HepG2 (cell line): ENCODE results near the gene CHID1. TPM values are rescaled to one million over a fixed set of nuclear protein-coding genes. Genes with fewer than 3 reads are reported as not detected.

Experiments used
- ATAC-seq: fragments of 200-7000 bp; cut with Tn5 transposase; 3 replicates; pipeline ENCODE4 v1.9.1; 2020; ENCODE audit warnings: mild to moderate bottlenecking, moderate library complexity
- BruUV-seq: library from RNA; stranded (reverse); fragments of 400-500 nt; replicated peaks from 2 replicates; lab custom pipeline; 2021; lab: Mats Ljungman, UMichigan
- CTCF ChIA-PET: fragments of 300-600 bp; formaldehyde crosslinking; extraction: SDS; loops from one replicate; lab custom pipeline; 2021; ENCODE audit warnings: low total read pairs, inconsistent platforms, low intra/inter-chr PET ratio; lab: Yijun Ruan, JAX
- POLR2A ChIA-PET: fragments of 350-600 bp; sonication (Branson Sonifier 250); formaldehyde crosslinking; loops from one replicate; lab custom pipeline; 2020; ENCODE audit warnings: antibody characterized with exemption, inconsistent platforms; lab: Yijun Ruan, JAX
- DNase-seq: peaks from one replicate; pipeline ENCODE4 v3.0.0-alpha.2; 2015; ENCODE audit warnings: low spot score
- FAIRE-seq: peaks from 3 replicates; lab custom pipeline; 2011; peaks lifted over from hg19 to GRCh38; lab: Jason Lieb, UNC
- H2AFZ ChIP-seq: one replicate; pipeline ENCODE4 v1.6.1; 2011; ENCODE audit warnings: low read length, inconsistent platforms
- H3K27ac ChIP-seq: fragments of 300-600 bp; 3 replicates; pipeline ENCODE4 v1.8.0; 2011; ENCODE audit warnings: mixed run types, mild to moderate bottlenecking, mixed read lengths, low read length, inconsistent platforms; ENCODE audit not compliant: insufficient read depth; ENCODE audit errors: extremely low read length
- H3K27me3 ChIP-seq, 2 experiments: fragments of 200-600 bp in 1 of 2; 2 replicates in 1 of 2; 3 replicates in 1 of 2; pipeline versions ENCODE4 v1.6.0 to v1.8.0; 2011; ENCODE audit warnings: low read length in 2 of 2, mild to moderate bottlenecking in 2 of 2, moderate library complexity in 2 of 2, inconsistent platforms in 1 of 2; ENCODE audit not compliant: insufficient read depth in 2 of 2, control insufficient read depth in 1 of 2
- H3K36me3 ChIP-seq, 2 experiments: fragments of 200-600 bp in 1 of 2; replicated peaks in 1 of 2; 2 replicates in 1 of 2; 3 replicates in 1 of 2; pipeline versions ENCODE4 v1.5.1 to v1.8.0; 2011; ENCODE audit warnings: low read length in 2 of 2, inconsistent platforms in 1 of 2; ENCODE audit not compliant: insufficient read depth in 2 of 2, control insufficient read depth in 1 of 2
- H3K4me1 ChIP-seq: 2 replicates; pipeline ENCODE4 v1.5.1; 2012; ENCODE audit warnings: low read length, inconsistent platforms; ENCODE audit not compliant: insufficient read depth
- H3K4me2 ChIP-seq: 2 replicates; pipeline ENCODE4 v1.6.0; 2011; ENCODE audit warnings: low read depth, low read length, inconsistent platforms
- H3K4me3 ChIP-seq, 3 experiments: fragments of 200-600 bp in 1 of 3; sonication (generic), shearing (Covaris generic) in 1 of 3; replicated peaks in 1 of 3; 2 replicates each; pipeline ENCODE4 v1.5.1; 2011 to 2016; ENCODE audit warnings: low read length in 3 of 3, inconsistent platforms in 2 of 3, low read depth in 2 of 3, mild to moderate bottlenecking in 2 of 3, control low read depth in 1 of 3, mixed read lengths in 1 of 3; ENCODE audit not compliant: insufficient read depth in 1 of 3
- H3K79me2 ChIP-seq: one replicate; pipeline ENCODE4 v1.6.1; 2011; ENCODE audit warnings: low read length, inconsistent platforms; ENCODE audit not compliant: insufficient read depth
- H3K9ac ChIP-seq: 2 replicates; pipeline ENCODE4 v1.6.0; 2011; ENCODE audit warnings: mild to moderate bottlenecking, low read depth, low read length, inconsistent platforms; ENCODE audit not compliant: insufficient read depth
- H3K9me3 ChIP-seq: 2 replicates; pipeline ENCODE4 v1.5.1; 2012; ENCODE audit warnings: mild to moderate bottlenecking, low read length
- H4K20me1 ChIP-seq: 2 replicates; pipeline ENCODE4 v1.6.0; 2011; ENCODE audit warnings: inconsistent platforms, mild to moderate bottlenecking, low read length, moderate library complexity; ENCODE audit not compliant: insufficient read depth
- ASH2L ChIP-seq: fragments of 300-600, 200-600 bp; sonication (generic); IDR thresholded peaks from 2 replicates; pipeline ENCODE4 v1.7.0; 2017; ENCODE audit warnings: low read depth, mild to moderate bottlenecking, moderate library complexity, mixed read lengths, low read length; ENCODE audit not compliant: insufficient read length
- ATF2 ChIP-seq: sonication (generic); formaldehyde crosslinking; IDR thresholded peaks from 2 replicates; pipeline ENCODE4 v1.4.0; 2020; ENCODE audit warnings: missing genetic modification reagents
- BRCA1 ChIP-seq: sonication (generic); formaldehyde crosslinking; IDR thresholded peaks from 2 replicates; pipeline ENCODE4 v1.4.0; 2020; ENCODE audit warnings: missing genetic modification reagents
- CTCF ChIP-seq: sonication (generic); formaldehyde crosslinking; IDR thresholded peaks from 2 replicates; pipeline ENCODE4 v1.5.0; 2020; ENCODE audit warnings: mild to moderate bottlenecking, missing genetic modification reagents, moderate library complexity
- ETV6 ChIP-seq: sonication (generic); formaldehyde crosslinking; conservative IDR thresholded peaks from 2 replicates; pipeline ENCODE4 v1.4.0; 2020; ENCODE audit warnings: missing genetic modification reagents
- MLXIP ChIP-seq: sonication (generic); formaldehyde crosslinking; IDR thresholded peaks from 2 replicates; pipeline ENCODE4 v1.9.0; 2021; ENCODE audit warnings: missing genetic modification reagents, borderline replicate concordance
- ONECUT2 ChIP-seq: sonication (generic); formaldehyde crosslinking; IDR thresholded peaks from 2 replicates; pipeline ENCODE4 v1.4.0; 2020; ENCODE audit warnings: missing genetic modification reagents
- PRPF4 ChIP-seq: fragments of 200-400 bp; formaldehyde crosslinking; IDR thresholded peaks from 2 replicates; pipeline ENCODE4 v1.6.1; 2016; ENCODE audit warnings: low read length, low read depth; ENCODE audit not compliant: poor library complexity, severe bottlenecking
- TIGD3 ChIP-seq: sonication (generic); formaldehyde crosslinking; IDR thresholded peaks from 2 replicates; pipeline ENCODE4 v1.5.1; 2020; ENCODE audit warnings: mild to moderate bottlenecking, missing genetic modification reagents, borderline replicate concordance
- ZBED4 ChIP-seq: sonication (generic); formaldehyde crosslinking; IDR thresholded peaks from 2 replicates; pipeline ENCODE4 v1.4.0; 2020; ENCODE audit warnings: missing genetic modification reagents, borderline replicate concordance
- ZBTB42 ChIP-seq: sonication (generic); formaldehyde crosslinking; IDR thresholded peaks from 2 replicates; pipeline ENCODE4 v1.5.0; 2020; ENCODE audit warnings: mild to moderate bottlenecking, missing genetic modification reagents
- ZNF333 ChIP-seq: sonication (generic); formaldehyde crosslinking; IDR thresholded peaks from 2 replicates; pipeline ENCODE4 v1.4.0; 2020; ENCODE audit warnings: mild to moderate bottlenecking, missing genetic modification reagents, borderline replicate concordance
- WGBS: methylation state at CpG from one replicate; pipeline ENCODE4 v1.1.6; 2017; ENCODE audit warnings: low lambda C conversion rate; 5-methylcytosine and 5-hydroxymethylcytosine counted together
- in situ Hi-C: cut with HindIII; loops from 2 replicates; pipeline ENCODE4 v1.10.0; 2017; ENCODE audit warnings: low pct_unique_long_range_greater_than_20kb; ENCODE audit not compliant: extremely low pct_ligation_motif_present
- intact Hi-C: fragments of 100-400 bp; cut with micrococcal nuclease; formaldehyde crosslinking; loops from one replicate; pipeline ENCODE4 v1.10.0; 2022; ENCODE audit not compliant: unreplicated experiment
- polyA plus RNA-seq, 8 experiments: library from polyadenylated mRNA; depleted of rRNA in 3 of 8; stranded (reverse) in 7 of 8; unstranded in 1 of 8; fragments of >200 nt; fragmentation: Illumina TruSeq in 4 of 8; extraction: Trizol in 4 of 8; gene quantifications; 2 replicates each; pipeline versions ENCODE4 v1.2.1 to v1.2.3, GENCODE V29; 2011 to 2016; ENCODE audit warnings: low read depth in 4 of 8, missing spikeins in 1 of 8, mixed read lengths in 1 of 8; ENCODE audit not compliant: insufficient read depth in 1 of 8
- total RNA-seq, 5 experiments: library from RNA; depleted of rRNA; stranded (reverse); fragments of >200 nt; fragmentation: Illumina TruSeq; extraction: Trizol; gene quantifications; 2 replicates each; pipeline ENCODE4 v1.2.3, GENCODE V29; 2016; ENCODE audit warnings: low read depth in 1 of 5

The CHID1 gene
- total and polyA plus RNA-seq, 2 of the 13 experiments (the other 11 are each of a cell fraction or from before 2014, with no cell fraction given), result 65.1 to 93.6 TPM

- WGBS, result 77% methylated on average over 7 of the region's 10 CpGs
- peak; percentile 29 for ATAC-seq
- H3K27ac ChIP-seq, result peak overlapping the region; percentile 60
- no peak overlapping the region for H2AFZ ChIP-seq
- no peak overlapping the region for H3K4me2 ChIP-seq
- no peaks in the 10 kb centered on the region for H3K9me3 ChIP-seq
- no TSS peak for BruUV-seq
- POLR2A ChIA-PET, result interaction anchor here (1.1 kb wide), 1 partner anchor 15 kb away, joined by 3 read pairs; no protein-coding TSS in a partner anchor
- peaks cover 83% of the 10 kb centered on the region for H3K79me2 ChIP-seq
- intact Hi-C loops, result loop anchor here (2.0 kb wide), 1 partner anchor 15 kb away; no protein-coding TSS in a partner anchor
- H3K36me3 ChIP-seq, result peaks cover 0 to 14% of the 10 kb centered on the region in 2 experiments; a peak in 4 of 5 replicates
- H3K27me3 ChIP-seq, result no peaks in the 10 kb centered on the region
- DNase-seq, result no peak
- H4K20me1 ChIP-seq, result peaks cover 25% of the 10 kb centered on the region; the same call in 1 of the 2 replicates
- in situ Hi-C loops, result no loop called here
- H3K4me1 ChIP-seq, result peaks cover 91% of the 10 kb centered on the region
- CTCF ChIA-PET, result no interaction called here
- no peak overlapping the region for H3K4me3 ChIP-seq
- no peak for FAIRE-seq
- no peak overlapping the region for H3K9ac ChIP-seq
- TF ChIP-seq CTCF (CRISPR knock-in tag) (peak; percentile 26; the same call in 1 of the 2 replicates), BRCA1 (no peak), PRPF4 (no peak), ONECUT2 (no peak), ETV6 (no peak), MLXIP (CRISPR knock-in tag) (no peak), ATF2 (no peak), ASH2L (no peak), ZBTB42 (CRISPR knock-in tag) (no peak), ZBED4 (CRISPR knock-in tag) (no peak), ZNF333 (CRISPR knock-in tag) (no peak), TIGD3 (CRISPR knock-in tag) (no peak)
These were observed 27.2 kb upstream of the CHID1 start for GRCh38 chr11:937841-938261.
